HepG2 (cell line): ENCODE measurements around the gene POLH. TPM values are rescaled to one million over a fixed set of nuclear protein-coding genes. Genes with fewer than 3 reads are reported as not detected.

Experiments used
- ARNTL ChIP-seq: sonication (generic); formaldehyde crosslinking; IDR thresholded peaks from 2 replicates; pipeline ENCODE4 v1.4.0; 2020; ENCODE audit warnings: mild to moderate bottlenecking, missing genetic modification reagents
- GABPB1 ChIP-seq: IDR thresholded peaks from 2 replicates; pipeline ENCODE4 v1.6.1; 2016; ENCODE audit warnings: mild to moderate bottlenecking, missing genetic modification reagents, moderate library complexity, missing compliant biosample characterization
- GTF3A ChIP-seq: sonication (generic); formaldehyde crosslinking; conservative IDR thresholded peaks from 2 replicates; pipeline ENCODE4 v1.4.0; 2020; ENCODE audit warnings: mild to moderate bottlenecking, missing genetic modification reagents
- GZF1 ChIP-seq: sonication (generic); formaldehyde crosslinking; IDR thresholded peaks from 2 replicates; pipeline ENCODE4 v1.5.1; 2020; ENCODE audit warnings: mild to moderate bottlenecking, missing genetic modification reagents
- KLF15 ChIP-seq: sonication (generic); formaldehyde crosslinking; IDR thresholded peaks from 2 replicates; pipeline ENCODE4 v1.8.1; 2023; ENCODE audit warnings: borderline replicate concordance, mild to moderate bottlenecking, inconsistent platforms, missing genetic modification reagents, mixed read lengths
- MLXIP ChIP-seq: sonication (generic); formaldehyde crosslinking; IDR thresholded peaks from 2 replicates; pipeline ENCODE4 v1.9.0; 2021; ENCODE audit warnings: missing genetic modification reagents, borderline replicate concordance
- PBX2 ChIP-seq: IDR thresholded peaks from 2 replicates; pipeline ENCODE4 v1.6.1; 2016; ENCODE audit warnings: control low read depth
- SNAPC4 ChIP-seq: sonication (generic); formaldehyde crosslinking; IDR thresholded peaks from 2 replicates; pipeline ENCODE4 v1.4.0; 2020; ENCODE audit warnings: mild to moderate bottlenecking, missing genetic modification reagents
- TAF1 ChIP-seq: sonication (generic); formaldehyde crosslinking; IDR thresholded peaks from 2 replicates; pipeline ENCODE4 v1.4.0; 2020; ENCODE audit warnings: missing genetic modification reagents
- TAF15 ChIP-seq: fragments of 200-400 bp; formaldehyde crosslinking; IDR thresholded peaks from one replicate; pipeline ENCODE4 v1.6.1; 2018; ENCODE audit warnings: mild to moderate bottlenecking, low read depth, low read length; ENCODE audit not compliant: poor library complexity, severe bottlenecking
- TRIM24 ChIP-seq: sonication (generic); formaldehyde crosslinking; IDR thresholded peaks from 2 replicates; pipeline ENCODE4 v1.8.0; 2022; ENCODE audit warnings: mild to moderate bottlenecking, missing genetic modification reagents
- ZBTB44 ChIP-seq: sonication (generic); formaldehyde crosslinking; IDR thresholded peaks from 2 replicates; pipeline ENCODE4 v1.4.0; 2020; ENCODE audit warnings: missing genetic modification reagents
- ZFP82 ChIP-seq: sonication (generic); formaldehyde crosslinking; IDR thresholded peaks from 2 replicates; pipeline ENCODE4 v1.5.1; 2020; ENCODE audit warnings: mild to moderate bottlenecking, missing genetic modification reagents, borderline replicate concordance
- ZNF382 ChIP-seq: sonication (generic); formaldehyde crosslinking; IDR thresholded peaks from 2 replicates; pipeline ENCODE4 v1.5.0; 2020; ENCODE audit warnings: missing genetic modification reagents, mild to moderate bottlenecking, borderline replicate concordance
- ZNF674 ChIP-seq: sonication (generic); formaldehyde crosslinking; IDR thresholded peaks from 2 replicates; pipeline ENCODE4 v1.5.0; 2020; ENCODE audit warnings: low read depth, mild to moderate bottlenecking, missing genetic modification reagents
- ZNF772 ChIP-seq: sonication (generic); formaldehyde crosslinking; IDR thresholded peaks from 2 replicates; pipeline ENCODE4 v1.5.0; 2020; ENCODE audit warnings: mild to moderate bottlenecking, missing genetic modification reagents
- polyA plus RNA-seq, 8 experiments: library from polyadenylated mRNA; depleted of rRNA in 3 of 8; stranded (reverse) in 7 of 8; unstranded in 1 of 8; fragments of >200 nt; fragmentation: Illumina TruSeq in 4 of 8; extraction: Trizol in 4 of 8; gene quantifications; 2 replicates each; pipeline versions ENCODE4 v1.2.1 to v1.2.3, GENCODE V29; 2011 to 2016; ENCODE audit warnings: low read depth in 4 of 8, missing spikeins in 1 of 8, mixed read lengths in 1 of 8; ENCODE audit not compliant: insufficient read depth in 1 of 8
- total RNA-seq, 5 experiments: library from RNA; depleted of rRNA; stranded (reverse); fragments of >200 nt; fragmentation: Illumina TruSeq; extraction: Trizol; gene quantifications; 2 replicates each; pipeline ENCODE4 v1.2.3, GENCODE V29; 2016; ENCODE audit warnings: low read depth in 1 of 5

Gene POLH
- total and polyA plus RNA-seq, 2 of the 13 experiments (the other 11 are each of a cell fraction or from before 2014, with no cell fraction given): 11.6 to 25.0 TPM

GRCh38 chr6:43575772-43576551, at the start of gene POLH, which contains the start of gene XPO5 (continued):
- TF ChIP-seq MLXIP (CRISPR knock-in tag): peak; percentile 81; the same call in 1 of the 2 replicates
- TF ChIP-seq KLF15: no peak
- TF ChIP-seq GABPB1 (CRISPR knock-in tag): peak; percentile 93
- TF ChIP-seq ARNTL (CRISPR knock-in tag): peak; percentile 87
- no peak for TF ChIP-seq ZNF674
- TF ChIP-seq ZFP82 (CRISPR knock-in tag): peak; percentile 42; the same call in 1 of the 2 replicates
- TF ChIP-seq TAF1 (CRISPR knock-in tag): peak; percentile 100
- TF ChIP-seq ZBTB44 (CRISPR knock-in tag): peak; percentile 70; the same call in 1 of the 2 replicates
- TF ChIP-seq ZNF382 (CRISPR knock-in tag): no peak
- peak; percentile 92; the same call in 1 of the 2 replicates for TF ChIP-seq ZNF772 (CRISPR knock-in tag)
- no peak for TF ChIP-seq TAF15
- peak; percentile 23; the same call in 1 of the 2 replicates for TF ChIP-seq SNAPC4 (CRISPR knock-in tag)
- TF ChIP-seq GZF1 (CRISPR knock-in tag): 0 out of 2 replicates have a peak, but pooled peaks have one; percentile 56
- peak; percentile 82 for TF ChIP-seq GTF3A (CRISPR knock-in tag)
- TF ChIP-seq TRIM24 (CRISPR knock-in tag): no peak
- TF ChIP-seq PBX2: peak; percentile 31; the same call in 1 of the 2 replicates
